Smooth muscle cell (in vitro differentiated cells): ENCODE measurements around the gene ARIH2. TPM values are rescaled to one million over a fixed set of nuclear protein-coding genes. Genes with fewer than 3 reads are reported as not detected.

ENCODE experiments used
- DNase-seq: peaks from one replicate; lab custom pipeline; 2025; ENCODE audit not compliant: unreplicated experiment; lab: John Stamatoyannopoulos, UW
- H2AFZ ChIP-seq: fragments of 200-600 bp; sonication (generic); 2 replicates; pipeline ENCODE4 v1.6.0; 2016; ENCODE audit warnings: antibody characterized with exemption, low read depth, mild to moderate bottlenecking
- H3F3A ChIP-seq: fragments of 200-600 bp; sonication (generic); 2 replicates; pipeline ENCODE4 v1.6.0; 2017; ENCODE audit warnings: antibody characterized with exemption, low read depth
- H3K27ac ChIP-seq: fragments of 200-600 bp; sonication (generic); 2 replicates; pipeline ENCODE4 v1.5.1; 2016; ENCODE audit warnings: low read depth, mild to moderate bottlenecking
- H3K27me3 ChIP-seq: fragments of 200-600 bp; sonication (generic); 2 replicates; pipeline ENCODE4 v1.6.1; 2016; ENCODE audit warnings: low read depth, mild to moderate bottlenecking
- H3K36me3 ChIP-seq: fragments of 200-600 bp; sonication (generic); 2 replicates; pipeline ENCODE4 v1.5.1; 2016; ENCODE audit warnings: low read depth
- H3K4me1 ChIP-seq: fragments of 200-600 bp; sonication (generic); 2 replicates; pipeline ENCODE4 v1.5.1; 2016; ENCODE audit warnings: low read depth
- H3K4me2 ChIP-seq: fragments of 200-600 bp; sonication (generic); 2 replicates; pipeline ENCODE4 v1.6.0; 2016; ENCODE audit warnings: mild to moderate bottlenecking
- H3K4me3 ChIP-seq: fragments of 200-600 bp; sonication (generic); 2 replicates; pipeline ENCODE4 v1.5.1; 2016; ENCODE audit warnings: mild to moderate bottlenecking
- H3K79me2 ChIP-seq: fragments of 200-600 bp; sonication (generic); 2 replicates; pipeline ENCODE4 v1.6.0; 2016; ENCODE audit warnings: low read depth, mild to moderate bottlenecking
- H3K9ac ChIP-seq: fragments of 200-600 bp; sonication (generic); 2 replicates; pipeline ENCODE4 v1.6.0; 2016; ENCODE audit warnings: low read depth
- H3K9me3 ChIP-seq: fragments of 200-600 bp; sonication (generic); replicated peaks from 2 replicates; pipeline ENCODE4 v1.5.1; 2016; ENCODE audit warnings: low read depth
- H4K20me1 ChIP-seq: fragments of 200-600 bp; sonication (generic); 2 replicates; pipeline ENCODE4 v1.6.0; 2016; ENCODE audit warnings: low read depth
- CTCF ChIP-seq: fragments of 200-600 bp; sonication (generic); IDR thresholded peaks from 2 replicates; pipeline ENCODE4 v1.5.1; 2017; ENCODE audit warnings: borderline replicate concordance, mild to moderate bottlenecking, antibody characterized with exemption; ENCODE audit not compliant: insufficient read depth, poor library complexity, severe bottlenecking
- WGBS: methylation state at CpG from one replicate; pipeline ENCODE4 v1.1.7; 2016; ENCODE audit warnings: low lambda C conversion rate; 5-methylcytosine and 5-hydroxymethylcytosine counted together
- polyA plus RNA-seq: library from polyadenylated mRNA; unstranded; fragments of >200 nt; fragmentation: Nextera tagmentation; extraction: Ambion mirVana; gene quantifications from 2 replicates; pipeline ENCODE4 v1.2.1, GENCODE V29; 2016
- total RNA-seq: library from RNA; depleted of rRNA; stranded (reverse); fragments of >200 nt; gene quantifications from 2 replicates; pipeline ENCODE4 v1.2.3, GENCODE V29; 2014

Gene ARIH2
- total and polyA plus RNA-seq, 2 experiments from 2014 or later = 39.7 to 43.6 TPM

GRCh38 chr3:48931944-48932580 lies 13.4 kb downstream of the ARIH2 start:
- WGBS = 93% methylated on average over 1 of the region's 1 CpG
- Histone ChIP-seq H3K4me1 (no peaks in the 10 kb centered on the region), H3K79me2 (peaks cover 98% of the 10 kb centered on the region), H3K4me2 (no peak overlapping the region), H3K9ac (no peak overlapping the region), H3K4me3 (no peak overlapping the region), H3K27ac (no peak overlapping the region), H3K27me3 (no peaks in the 10 kb centered on the region), H3K36me3 (peaks cover 9% of the 10 kb centered on the region), H3K9me3 (no peaks in the 10 kb centered on the region), H3F3A (no peaks in the 10 kb centered on the region), H2AFZ (no peak overlapping the region), H4K20me1 (peaks cover 94% of the 10 kb centered on the region)
- no peak for TF ChIP-seq CTCF
- DNase-seq = no peak

- no peak for DNase-seq
- Histone ChIP-seq H4K20me1 (peaks cover 91% of the 10 kb centered on the region), H3K79me2 (peaks cover 93% of the 10 kb centered on the region), H2AFZ (no peak overlapping the region), H3K4me3 (no peak overlapping the region), H3K4me1 (no peaks in the 10 kb centered on the region), H3K27me3 (no peaks in the 10 kb centered on the region), H3K9ac (no peak overlapping the region), H3K4me2 (no peak overlapping the region), H3K36me3 (peaks cover 9% of the 10 kb centered on the region), H3K9me3 (no peaks in the 10 kb centered on the region), H3K27ac (no peak overlapping the region), H3F3A (no peaks in the 10 kb centered on the region)
- TF ChIP-seq CTCF = no peak
- 96% methylated on average over 5 of the region's 5 CpGs for WGBS
These were observed 15.8 kb downstream of the ARIH2 start for GRCh38 chr3:48934333-48934991.

GRCh38 chr3:48935530-48935929 lies 16.9 kb downstream of the ARIH2 start:
- peaks cover 88% of the 10 kb centered on the region for H3K79me2 ChIP-seq
- no peak overlapping the region for H3K4me2 ChIP-seq
- no peak overlapping the region for H3K9ac ChIP-seq
- H2AFZ ChIP-seq = no peak overlapping the region
- TF ChIP-seq CTCF = no peak
- H3K27ac ChIP-seq = no peak overlapping the region
- H3K4me3 ChIP-seq = no peak overlapping the region
- peaks cover 5% of the 10 kb centered on the region for H3K36me3 ChIP-seq
- H4K20me1 ChIP-seq = peaks cover 81% of the 10 kb centered on the region
- DNase-seq = no peak
- no peaks in the 10 kb centered on the region for H3K27me3 ChIP-seq
- H3K9me3 ChIP-seq = no peaks in the 10 kb centered on the region
- 96% methylated on average over 4 of the region's 4 CpGs for WGBS
- H3K4me1 ChIP-seq = no peaks in the 10 kb centered on the region
- H3F3A ChIP-seq = no peaks in the 10 kb centered on the region

GRCh38 chr3:48938156-48938555 lies 19.5 kb downstream of the ARIH2 start:
- H4K20me1 ChIP-seq = peaks cover 67% of the 10 kb centered on the region
- H3K27me3 ChIP-seq = no peaks in the 10 kb centered on the region
- H3K79me2 ChIP-seq = peaks cover 65% of the 10 kb centered on the region
- no peaks in the 10 kb centered on the region for H3F3A ChIP-seq
- no peaks in the 10 kb centered on the region for H3K4me1 ChIP-seq
- no peak overlapping the region for H3K4me3 ChIP-seq
- no peak for TF ChIP-seq CTCF
- DNase-seq = no peak
- H3K4me2 ChIP-seq = no peak overlapping the region
- H2AFZ ChIP-seq = no peak overlapping the region
- H3K9ac ChIP-seq = no peak overlapping the region
- H3K27ac ChIP-seq = no peak overlapping the region
- peaks cover 5% of the 10 kb centered on the region for H3K36me3 ChIP-seq
- H3K9me3 ChIP-seq = no peaks in the 10 kb centered on the region
